ENCODE data around the gene WBP2. TPM values are rescaled to one million over a fixed set of nuclear protein-coding genes. Genes with fewer than 3 reads are reported as not detected.

The WBP2 gene
- total RNA-seq, 1 experiment from 2014 or later: 55.7 TPM

- Mint-ChIP-seq H3K36me3 (ENCODE audit: insufficient read depth, unreplicated experiment) (no peaks in the 10 kb centered on the region), H3K4me3 (ENCODE audit: unreplicated experiment) (no peak overlapping the region)
- no TSS peak for BruUV-seq (replicated peaks)
Measured at GRCh38 chr17:75828076-75828400, 27.1 kb downstream of the WBP2 start.

GRCh38 chr17:75827308-75828075, 27.6 kb downstream of the WBP2 start:
- intact Hi-C loops (cut with micrococcal nuclease): no loop called here
- BruUV-seq (replicated peaks): no TSS peak
- no peak overlapping the region for H3K27ac Mint-ChIP-seq (ENCODE audit: low read depth, unreplicated experiment)
- H3K4me1 Mint-ChIP-seq (ENCODE audit: insufficient read depth, unreplicated experiment): peaks cover 6% of the 10 kb centered on the region
- POLR2A ChIA-PET: interaction anchor here (0.6 to 1.3 kb wide), 2 partner anchors 9 to 12 kb away, joined by 3 to 6 read pairs; no protein-coding TSS in a partner anchor
- DNase-seq (ENCODE audit: unreplicated experiment): peak; percentile 37
- H3K36me3 Mint-ChIP-seq (ENCODE audit: insufficient read depth, unreplicated experiment): no peaks in the 10 kb centered on the region
- no peaks in the 10 kb centered on the region for H3K27me3 Mint-ChIP-seq (ENCODE audit: insufficient read depth, unreplicated experiment)
- TF ChIP-seq CTCF (IDR thresholded peaks at IDR 0.05; ENCODE audit: unreplicated experiment): peak; percentile 51
- H3K9me3 Mint-ChIP-seq (ENCODE audit: unreplicated experiment): no peaks in the 10 kb centered on the region
- CTCF ChIA-PET: interaction anchor here (0.6 to 0.9 kb wide), 4 partner anchors 31 to 52 kb away, joined by 3 to 4 read pairs (median 3); no protein-coding TSS in a partner anchor
- H3K4me3 Mint-ChIP-seq (ENCODE audit: unreplicated experiment): no peak overlapping the region

More at GRCh38 chr17:75828076-75828400, 27.1 kb downstream of the WBP2 start:
- no peak for TF ChIP-seq CTCF (IDR thresholded peaks at IDR 0.05; ENCODE audit: unreplicated experiment)
- Mint-ChIP-seq H3K27me3 (ENCODE audit: insufficient read depth, unreplicated experiment) (no peaks in the 10 kb centered on the region), H3K9me3 (ENCODE audit: unreplicated experiment) (no peaks in the 10 kb centered on the region), H3K4me1 (ENCODE audit: insufficient read depth, unreplicated experiment) (peaks cover 7% of the 10 kb centered on the region), H3K27ac (ENCODE audit: low read depth, unreplicated experiment) (no peak overlapping the region)
- ChIA-PET CTCF (interaction anchor here (0.5 to 0.7 kb wide), 4 partner anchors 30 to 75 kb away, joined by 3 to 4 read pairs (median 3); partner anchors contain the start of gene TRIM65), POLR2A (no interaction called here)
- DNase-seq (ENCODE audit: unreplicated experiment): no peak
- intact Hi-C loops (cut with micrococcal nuclease): no loop called here

- TF ChIP-seq CTCF (IDR thresholded peaks at IDR 0.05; ENCODE audit: unreplicated experiment): no peak
- no peak for DNase-seq (ENCODE audit: unreplicated experiment)
- Mint-ChIP-seq H3K4me3 (ENCODE audit: unreplicated experiment) (no peak overlapping the region), H3K27ac (ENCODE audit: low read depth, unreplicated experiment) (no peak overlapping the region), H3K4me1 (ENCODE audit: insufficient read depth, unreplicated experiment) (no peaks in the 10 kb centered on the region), H3K27me3 (ENCODE audit: insufficient read depth, unreplicated experiment) (no peaks in the 10 kb centered on the region), H3K9me3 (ENCODE audit: unreplicated experiment) (no peaks in the 10 kb centered on the region), H3K36me3 (ENCODE audit: insufficient read depth, unreplicated experiment) (no peaks in the 10 kb centered on the region)
- CTCF ChIA-PET: interaction anchor here (0.6 to 0.9 kb wide), 3 partner anchors 31 to 52 kb away, joined by 3 read pairs; no protein-coding TSS in a partner anchor
- POLR2A ChIA-PET: interaction anchor here (0.6 to 1.7 kb wide), 4 partner anchors 9 to 47 kb away, joined by 3 to 8 read pairs (median 6); a partner anchor contains a TSS
- no TSS peak for BruUV-seq (replicated peaks)
- intact Hi-C loops (cut with micrococcal nuclease): no loop called here
Measured at GRCh38 chr17:75826561-75827307, 28.4 kb downstream of the WBP2 start.

- intact Hi-C loops (cut with micrococcal nuclease): no loop called here
- H3K4me3 Mint-ChIP-seq (ENCODE audit: unreplicated experiment): no peak overlapping the region
- BruUV-seq (replicated peaks): no TSS peak
- TF ChIP-seq CTCF (IDR thresholded peaks at IDR 0.05; ENCODE audit: unreplicated experiment): no peak
- H3K27ac Mint-ChIP-seq (ENCODE audit: low read depth, unreplicated experiment): no peak overlapping the region
- H3K9me3 Mint-ChIP-seq (ENCODE audit: unreplicated experiment): no peaks in the 10 kb centered on the region
- no peak for DNase-seq (ENCODE audit: unreplicated experiment)
- H3K27me3 Mint-ChIP-seq (ENCODE audit: insufficient read depth, unreplicated experiment): no peaks in the 10 kb centered on the region
- H3K4me1 Mint-ChIP-seq (ENCODE audit: insufficient read depth, unreplicated experiment): no peaks in the 10 kb centered on the region
- CTCF ChIA-PET: interaction anchor here (0.6 to 1.1 kb wide), 3 partner anchors 13 to 193 kb away, joined by 3 to 5 read pairs (median 3); partner anchors contain the start of gene SMIM5
- H3K36me3 Mint-ChIP-seq (ENCODE audit: insufficient read depth, unreplicated experiment): no peaks in the 10 kb centered on the region
- POLR2A ChIA-PET: interaction anchor here (0.6 to 1.7 kb wide), 5 partner anchors 11 to 48 kb away, joined by 3 to 8 read pairs (median 5); a partner anchor contains a TSS
Measured at GRCh38 chr17:75825748-75826370, 29.3 kb downstream of the WBP2 start.
